BJ (cell line): ENCODE measurements around the gene CCDC106. TPM values are rescaled to one million over a fixed set of nuclear protein-coding genes. Genes with fewer than 3 reads are reported as not detected.

ENCODE experiments used
- CTCF ChIA-PET: fragments of 350-600 bp; formaldehyde crosslinking; extraction: SDS; loops from one replicate; lab custom pipeline; 2021; ENCODE audit warnings: antibody characterized with exemption, inconsistent platforms; lab: Yijun Ruan, JAX
- POLR2A ChIA-PET: fragments of 300-600 bp; sonication (Branson Sonifier 250); formaldehyde crosslinking; extraction: SDS; loops from one replicate; lab custom pipeline; 2021; ENCODE audit warnings: antibody characterized with exemption; lab: Charles Lee
- DNase-seq: peaks from one replicate; pipeline ENCODE4 v3.0.0-alpha.2; 2011; ENCODE audit warnings: low read depth
- H3K27me3 ChIP-seq: 2 replicates; pipeline ENCODE4 v1.6.0; 2011; ENCODE audit warnings: low read length; ENCODE audit not compliant: control insufficient read depth, insufficient read depth
- H3K36me3 ChIP-seq: 2 replicates; pipeline ENCODE4 v1.5.1; 2011; ENCODE audit warnings: low read length; ENCODE audit not compliant: control insufficient read depth, insufficient read depth
- H3K4me3 ChIP-seq: 2 replicates; pipeline ENCODE4 v1.5.1; 2011; ENCODE audit warnings: low read depth, mild to moderate bottlenecking, control low read depth, low read length
- CTCF ChIP-seq: IDR thresholded peaks from 2 replicates; pipeline ENCODE4 v1.5.1; 2011; ENCODE audit warnings: low read depth, mild to moderate bottlenecking, control low read depth, inconsistent platforms, low read length, moderate library complexity; ENCODE audit not compliant: insufficient read depth
- polyA plus RNA-seq: library from polyadenylated mRNA; depleted of rRNA; stranded (reverse); fragments of >200 nt; gene quantifications from 2 replicates; pipeline ENCODE4 v1.2.3, GENCODE V29; 2011

The CCDC106 gene
- polyA plus RNA-seq, 1 experiment = 8.9 TPM

GRCh38 chr19:55667958-55668357 is 19.9 kb downstream of the CCDC106 start:
- no peak for TF ChIP-seq CTCF
- ChIA-PET POLR2A (no interaction called here), CTCF (interaction anchor here (0.9 kb wide), 1 partner anchor 13 kb away, joined by 3 read pairs; the partner anchor contains the start of gene U2AF2)
- Histone ChIP-seq H3K36me3 (peaks cover 52% of the 10 kb centered on the region), H3K4me3 (no peak overlapping the region), H3K27me3 (no peaks in the 10 kb centered on the region)
- DNase-seq = no peak

GRCh38 chr19:55668603-55669348 is 20.8 kb downstream of the CCDC106 start:
- H3K27me3 ChIP-seq = no peaks in the 10 kb centered on the region
- CTCF ChIA-PET = no interaction called here
- TF ChIP-seq CTCF = no peak
- POLR2A ChIA-PET = no interaction called here
- DNase-seq = no peak
- peaks cover 47% of the 10 kb centered on the region for H3K36me3 ChIP-seq
- no peak overlapping the region for H3K4me3 ChIP-seq

GRCh38 chr19:55669418-55670279 is 21.6 kb downstream of the CCDC106 start:
- peaks cover 40% of the 10 kb centered on the region for H3K36me3 ChIP-seq
- H3K4me3 ChIP-seq = no peak overlapping the region
- ChIA-PET POLR2A (no interaction called here), CTCF (no interaction called here)
- no peak for TF ChIP-seq CTCF
- no peaks in the 10 kb centered on the region for H3K27me3 ChIP-seq
- DNase-seq = no peak

GRCh38 chr19:55670280-55671053 is 22.5 kb downstream of the CCDC106 start:
- POLR2A ChIA-PET = no interaction called here
- no peak for DNase-seq
- CTCF ChIA-PET = interaction anchor here (1.2 to 2.0 kb wide), 7 partner anchors 8 to 38 kb away, joined by 4 to 17 read pairs (median 5); partner anchors contain the start of gene U2AF2
- no peaks in the 10 kb centered on the region for H3K27me3 ChIP-seq
- H3K4me3 ChIP-seq = no peak overlapping the region
- no peak for TF ChIP-seq CTCF
- H3K36me3 ChIP-seq = peaks cover 40% of the 10 kb centered on the region

- no peak for DNase-seq
- H3K36me3 ChIP-seq = peaks cover 38% of the 10 kb centered on the region
- ChIA-PET POLR2A (no interaction called here), CTCF (interaction anchor here (1.0 to 2.0 kb wide), 11 partner anchors 9 to 45 kb away, joined by 3 to 17 read pairs (median 4); partner anchors contain the start of genes CCDC106 and U2AF2)
- no peak overlapping the region for H3K4me3 ChIP-seq
- TF ChIP-seq CTCF = no peak
- H3K27me3 ChIP-seq = no peaks in the 10 kb centered on the region
These were observed 23.0 kb downstream of the CCDC106 start for GRCh38 chr19:55671054-55671378.
